Activated T-cell treated with anti-CD3 and anti-CD28 coated beads for 4 hours (primary cell): ENCODE measurements around the gene KCNK1.
"Not testable (repeated sequence)": the region's sequence is repeated elsewhere in the genome, so short reads cannot be mapped to it uniquely, and the experiment has no call there.

Experiments used
- DNase-seq: peaks from one replicate; pipeline ENCODE4 v3.0.0-alpha.2; 2020

Gene KCNK1

DNA sequence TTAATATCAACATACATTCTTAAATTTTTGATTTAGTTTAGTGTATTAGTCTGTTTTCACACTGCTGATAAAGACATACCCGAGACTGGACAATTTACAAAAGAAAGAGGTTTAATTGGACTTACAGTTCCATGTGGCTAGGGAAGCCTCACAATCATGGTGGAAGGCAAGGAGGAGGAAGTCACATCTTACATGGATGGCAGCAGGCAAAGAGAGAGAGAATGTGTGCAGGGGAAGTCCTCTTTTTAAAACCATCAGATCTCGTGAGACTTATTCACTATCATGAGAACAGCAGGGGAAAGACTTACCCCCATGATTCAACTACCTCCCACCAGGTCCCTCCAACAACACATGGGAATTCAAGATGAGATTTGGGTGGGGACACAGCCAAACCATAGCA lies 56.5 kb downstream of the KCNK1 start:
- DNase-seq: not testable (repeated sequence)

DNA sequence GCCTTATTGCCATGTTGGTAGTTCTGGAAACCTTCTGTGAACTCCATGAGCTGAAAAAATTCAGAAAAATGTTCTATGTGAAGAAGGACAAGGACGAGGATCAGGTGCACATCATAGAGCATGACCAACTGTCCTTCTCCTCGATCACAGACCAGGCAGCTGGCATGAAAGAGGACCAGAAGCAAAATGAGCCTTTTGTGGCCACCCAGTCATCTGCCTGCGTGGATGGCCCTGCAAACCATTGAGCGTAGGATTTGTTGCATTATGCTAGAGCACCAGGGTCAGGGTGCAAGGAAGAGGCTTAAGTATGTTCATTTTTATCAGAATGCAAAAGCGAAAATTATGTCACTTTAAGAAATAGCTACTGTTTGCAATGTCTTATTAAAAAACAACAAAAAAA lies 57.4 kb downstream of the KCNK1 start:
- DNase-seq: no peak

DNA sequence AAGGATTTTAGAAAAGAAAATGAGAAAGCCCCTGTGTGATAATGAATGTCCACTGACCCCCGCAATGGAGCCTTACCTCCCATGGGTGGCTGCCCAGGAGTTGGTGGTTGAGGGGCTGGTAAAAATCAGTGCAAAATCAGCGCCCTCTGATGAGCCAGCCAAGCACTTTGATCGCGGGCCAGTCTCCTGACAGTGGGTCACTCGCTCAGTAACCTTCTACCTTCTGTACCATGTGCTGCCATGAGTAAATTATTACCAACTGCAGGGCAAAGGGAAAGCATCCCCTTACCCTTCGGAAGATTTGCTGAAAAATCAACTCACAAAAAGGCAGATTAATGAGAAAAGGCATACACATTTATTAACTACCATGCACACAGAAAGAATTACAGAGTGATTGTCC lies 58.8 kb downstream of the KCNK1 start:
- no peak for DNase-seq

DNA sequence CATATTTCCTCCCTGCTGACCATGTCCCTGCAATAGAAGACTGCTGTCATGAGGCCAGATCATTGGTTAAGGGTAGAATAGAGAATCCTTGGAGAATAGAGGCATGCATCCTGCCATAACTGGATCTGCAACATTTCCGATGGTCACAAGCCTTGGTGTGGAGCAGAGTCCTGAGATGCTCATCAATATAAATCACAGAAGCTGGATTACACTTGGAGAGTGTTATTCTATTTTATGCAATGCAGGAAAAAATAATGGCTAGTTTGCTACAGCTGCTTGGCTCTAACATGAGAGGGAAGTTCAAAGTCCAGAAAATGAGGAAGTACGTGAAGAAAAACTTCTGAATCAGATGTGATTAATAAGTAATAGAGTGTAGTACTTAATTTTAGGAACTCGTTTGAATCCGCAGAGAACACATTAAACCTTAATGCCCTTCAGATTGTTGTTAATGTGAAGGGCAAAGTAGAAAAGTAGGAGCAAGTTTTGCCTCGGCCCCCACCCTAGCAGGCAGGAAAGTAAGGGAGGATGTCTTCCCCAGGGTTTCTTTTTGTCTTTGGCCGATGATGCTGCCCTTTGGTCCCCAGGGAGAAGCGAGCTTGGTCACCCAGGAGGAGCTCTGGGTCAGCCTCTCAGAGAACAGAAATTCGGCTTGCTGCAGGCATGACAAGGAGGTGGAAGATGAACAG lies 59.5 kb downstream of the KCNK1 start:
- DNase-seq: no peak

DNA sequence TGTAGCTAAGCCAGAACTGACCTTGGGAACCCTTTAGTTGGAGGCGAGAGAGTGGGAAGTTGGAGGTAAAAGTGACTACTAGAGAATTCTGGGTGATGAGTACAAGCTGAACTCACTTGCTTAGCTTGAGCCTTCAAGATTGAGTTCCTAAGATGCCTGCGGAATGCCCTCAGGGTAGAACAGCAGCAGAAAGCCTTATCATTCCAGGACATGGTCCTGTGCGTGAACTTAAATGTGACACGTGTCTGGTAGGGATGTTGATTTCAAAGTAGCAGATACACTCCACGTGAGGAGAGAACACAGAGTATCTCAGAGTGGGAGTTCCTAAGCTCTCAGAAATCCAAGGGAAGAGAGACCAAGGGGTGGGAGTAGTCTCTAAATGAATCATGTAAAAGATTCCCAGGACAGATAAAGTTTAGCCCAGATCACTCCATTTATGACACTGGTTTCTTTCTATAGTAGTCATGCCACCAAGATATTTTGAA lies 60.1 kb downstream of the KCNK1 start:
- no peak for DNase-seq

DNA sequence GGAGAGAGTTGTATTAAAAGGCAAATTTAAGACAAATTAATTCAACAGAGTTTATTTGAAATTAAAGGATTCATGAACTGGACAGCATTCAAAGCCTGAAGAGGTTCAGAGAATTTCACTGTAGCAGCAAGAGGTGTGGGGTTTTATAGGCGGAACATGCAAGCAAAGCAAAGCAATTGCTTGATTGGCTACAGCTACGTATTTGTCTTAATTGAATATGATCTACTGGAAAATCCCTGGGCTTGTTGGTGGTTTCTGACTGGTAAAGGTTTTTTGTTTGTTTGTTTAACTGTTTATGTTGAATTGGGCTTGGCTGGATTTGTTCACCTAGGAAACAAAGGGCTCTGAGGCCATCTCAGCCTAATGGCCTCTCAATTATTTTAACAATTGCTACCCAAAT lies 61.5 kb downstream of the KCNK1 start:
- no peak for DNase-seq

DNA sequence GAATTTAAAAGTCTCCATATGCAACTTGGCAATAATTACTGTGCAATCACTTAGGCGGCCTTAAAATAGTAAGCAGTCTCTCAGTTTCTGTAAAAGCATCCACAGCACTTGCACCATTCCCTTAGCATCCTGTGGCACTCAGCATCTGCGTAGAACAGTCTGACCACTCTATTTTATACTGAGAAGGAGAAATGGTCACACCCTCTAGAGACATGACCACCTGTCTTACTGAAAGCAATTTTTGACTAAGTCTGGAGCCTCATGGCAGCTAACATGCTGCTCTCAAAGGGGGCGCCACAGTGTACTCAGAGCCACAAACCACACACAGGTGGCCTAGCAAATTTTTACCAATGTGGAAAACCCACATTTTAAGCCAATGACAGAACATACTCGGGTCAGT lies 62.0 kb downstream of the KCNK1 start:
- DNase-seq: no peak

DNA sequence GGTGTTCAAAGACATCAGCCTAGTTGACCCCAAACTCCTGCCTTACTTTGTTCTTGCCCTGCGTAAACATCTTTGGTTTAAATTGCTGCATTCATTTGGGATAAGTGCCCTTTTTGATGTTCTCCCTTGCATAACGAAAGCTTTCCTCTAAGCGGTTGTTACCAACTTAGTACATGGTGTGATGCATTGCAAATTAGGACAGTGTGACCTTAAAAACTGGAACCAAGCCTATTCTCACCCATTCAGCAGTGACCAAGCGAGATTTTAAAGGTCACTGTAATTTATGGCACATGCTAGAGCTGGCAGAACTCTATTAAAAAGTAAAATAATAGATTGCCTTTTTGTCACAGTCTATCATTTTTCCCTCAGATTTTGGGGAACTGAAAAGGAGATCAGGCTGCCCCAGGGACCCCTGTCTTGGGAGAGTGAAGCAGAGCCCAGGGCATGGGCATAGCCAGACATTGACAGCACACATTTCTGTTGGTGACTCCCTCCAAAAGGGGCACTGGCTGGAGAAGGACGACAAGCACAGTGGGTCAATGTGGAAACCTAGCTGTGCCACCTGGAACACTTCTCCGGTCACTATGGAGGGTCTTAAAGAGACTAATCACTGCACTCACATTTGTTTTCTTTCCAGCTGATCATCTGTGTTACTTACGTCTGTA lies 63.9 kb downstream of the KCNK1 start:
- no peak for DNase-seq

DNA sequence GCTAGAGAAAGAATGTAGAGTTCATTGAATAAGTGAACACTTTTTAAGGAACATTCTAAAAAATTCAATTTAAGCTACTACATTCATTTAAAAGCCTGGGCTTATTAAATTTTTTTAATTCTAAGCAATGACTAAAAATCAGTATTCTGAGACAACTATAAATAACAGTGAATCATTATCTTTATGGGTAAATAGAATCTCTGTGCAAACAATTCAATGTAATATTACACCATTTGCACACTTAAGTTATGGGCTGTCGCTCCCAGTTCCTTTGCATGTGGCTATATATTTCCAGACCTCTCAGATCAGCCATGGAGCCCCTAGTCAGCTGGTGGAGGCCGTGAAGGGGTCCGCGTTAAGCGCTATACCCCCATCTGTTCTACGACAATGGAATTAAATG lies 65.1 kb downstream of the KCNK1 start:
- no peak for DNase-seq

DNA sequence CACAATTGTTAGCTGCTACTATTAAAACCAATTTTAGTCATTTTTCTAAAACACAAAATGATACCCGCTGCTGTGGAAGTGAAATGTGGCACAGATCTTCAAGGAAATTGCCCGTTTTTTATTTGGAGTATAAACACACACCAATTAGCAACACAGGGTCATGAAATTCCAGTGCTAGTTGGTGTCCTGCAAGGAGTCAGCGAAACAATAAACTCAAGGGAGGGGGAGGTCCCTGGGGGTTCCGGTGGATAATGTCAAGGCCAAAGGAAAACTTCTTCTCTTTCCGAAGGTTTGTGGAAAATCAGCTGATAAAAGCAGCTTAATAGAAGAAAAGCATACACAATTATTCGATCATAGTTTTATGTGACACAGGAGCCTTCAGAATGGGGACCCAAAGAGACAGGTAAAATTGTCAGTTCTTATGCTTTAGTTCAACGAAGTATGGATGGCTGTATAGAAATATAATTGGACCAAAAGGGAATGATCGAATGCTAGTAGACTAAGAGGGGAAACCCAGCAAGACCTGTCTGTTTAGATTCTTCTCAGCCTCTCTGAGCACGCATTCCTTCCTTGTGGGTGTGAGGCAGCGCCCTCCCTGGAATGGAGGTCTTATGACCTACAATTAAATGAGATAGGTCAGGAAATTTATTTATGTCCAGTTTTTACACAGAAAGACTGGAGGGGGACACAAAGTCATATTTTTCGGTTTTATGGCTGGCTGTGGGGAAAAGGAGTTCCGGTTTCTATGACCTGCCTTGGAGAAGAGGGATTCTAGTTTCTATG lies 65.9 kb downstream of the KCNK1 start:
- DNase-seq: no peak

DNA sequence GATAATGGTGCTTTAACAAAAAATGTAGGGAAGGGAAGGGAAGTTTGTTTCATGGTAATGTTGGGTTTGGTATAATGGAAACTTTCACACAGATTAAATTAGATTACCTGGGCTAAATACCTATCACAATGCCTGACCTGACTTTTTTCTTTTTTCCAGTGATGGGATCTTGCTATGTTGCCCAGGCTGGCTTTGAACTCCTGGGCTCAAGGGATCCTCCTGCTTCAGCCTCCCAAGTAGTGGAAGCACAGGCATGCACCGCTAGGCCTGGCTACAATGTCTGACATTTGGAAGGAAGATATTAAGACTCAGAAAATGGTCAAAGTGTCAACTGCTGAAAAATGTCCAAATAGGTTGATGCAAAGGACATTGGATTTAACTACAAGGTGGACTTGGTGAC lies 67.4 kb downstream of the KCNK1 start:
- no peak for DNase-seq

DNA sequence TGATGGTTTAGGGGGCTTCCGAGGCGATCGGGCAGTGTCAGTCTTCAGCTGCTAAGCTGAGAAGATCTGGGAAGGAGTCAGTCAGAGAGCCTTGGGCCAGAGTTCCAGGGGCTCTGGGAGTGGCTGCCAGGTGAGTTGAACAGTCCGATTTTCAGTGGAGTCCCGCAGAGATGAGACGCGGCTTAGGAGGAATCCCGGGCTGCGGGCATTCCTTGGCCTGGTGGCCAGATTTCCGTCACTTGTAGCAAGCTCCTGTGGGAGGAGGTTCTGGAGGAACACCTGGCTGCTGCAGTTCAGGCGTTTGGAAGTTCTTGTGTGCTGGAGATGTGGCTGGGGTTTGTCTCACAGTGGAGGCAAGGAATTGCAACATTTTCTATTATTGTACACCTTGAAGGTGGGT lies 72.7 kb downstream of the KCNK1 start:
- DNase-seq: not testable (repeated sequence)

DNA sequence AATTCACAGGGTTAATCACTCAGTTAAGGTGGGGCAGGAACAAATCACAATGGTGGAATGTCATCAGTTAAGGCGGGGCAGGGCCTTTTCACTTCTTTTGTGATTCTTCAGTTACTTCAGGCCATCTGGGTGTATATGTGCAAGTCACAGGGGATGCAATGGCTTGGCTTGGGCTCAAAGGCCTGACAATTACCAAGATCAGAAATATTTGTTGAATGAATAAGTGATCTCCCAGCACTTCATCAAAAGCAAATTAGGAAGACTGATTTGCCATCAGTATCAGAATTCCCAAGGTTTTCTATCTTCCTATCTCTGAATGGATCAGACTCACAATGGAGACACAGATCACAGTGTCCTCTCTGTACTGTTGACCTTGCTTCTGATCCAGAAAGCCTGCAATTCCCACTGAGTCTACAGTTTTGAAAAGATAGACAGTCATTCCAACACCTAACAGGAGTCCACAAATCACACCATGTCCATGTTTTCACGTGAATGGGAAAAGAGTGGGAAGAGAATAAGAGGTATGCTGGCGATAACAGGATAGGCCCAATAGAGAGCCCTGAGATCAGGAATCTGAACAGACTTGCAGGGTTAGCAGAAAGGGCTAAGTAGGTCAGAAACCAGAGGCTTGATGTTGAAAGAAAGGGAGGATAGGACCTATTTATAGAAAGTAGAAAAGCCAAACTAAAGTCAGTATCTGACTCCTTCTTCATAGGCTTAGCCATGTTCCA lies 75.3 kb downstream of the KCNK1 start:
- DNase-seq: no peak

DNA sequence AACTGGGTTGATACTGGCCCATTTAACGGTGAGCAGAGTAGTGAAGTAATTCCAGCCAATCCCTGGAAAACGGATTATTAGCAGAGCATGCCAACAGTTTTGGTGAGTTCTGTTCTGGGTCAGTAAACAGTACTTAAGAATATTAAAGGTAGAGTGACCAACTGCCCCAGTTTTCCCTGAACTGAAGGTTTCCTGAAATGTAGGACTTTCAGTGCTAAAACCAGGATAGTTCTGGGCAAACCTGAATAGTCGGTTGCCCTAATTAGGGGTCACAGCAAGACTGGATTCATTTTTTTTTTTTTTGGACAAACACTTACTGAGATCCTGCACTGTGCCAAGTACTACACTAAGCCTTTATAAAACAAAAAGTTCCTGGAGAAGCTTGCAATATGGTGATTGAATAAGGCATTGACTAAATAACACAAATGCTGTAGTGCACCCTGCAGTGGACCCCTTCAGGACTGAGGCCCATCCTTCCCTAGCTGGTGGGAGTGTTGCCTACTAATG lies 75.9 kb downstream of the KCNK1 start:
- no peak for DNase-seq

DNA sequence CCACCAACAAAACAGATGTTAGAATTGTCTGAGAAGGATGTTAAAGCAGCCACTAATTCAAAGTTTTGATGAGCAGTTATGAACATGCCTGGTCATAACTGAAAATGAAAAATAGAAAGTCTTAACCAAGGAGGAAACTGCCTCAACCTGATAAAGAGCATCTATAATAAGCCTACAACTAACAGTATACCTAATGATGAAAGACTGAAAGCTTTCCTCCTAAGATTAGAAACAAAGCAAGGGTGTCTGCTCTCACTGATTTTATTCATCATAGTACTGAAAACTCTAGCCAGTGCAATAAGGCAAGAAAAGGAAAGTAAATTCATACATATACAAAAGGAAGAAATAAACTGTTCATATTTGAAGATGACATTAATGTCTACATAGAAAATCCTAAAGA lies 82.0 kb downstream of the KCNK1 start:
- no peak for DNase-seq

DNA sequence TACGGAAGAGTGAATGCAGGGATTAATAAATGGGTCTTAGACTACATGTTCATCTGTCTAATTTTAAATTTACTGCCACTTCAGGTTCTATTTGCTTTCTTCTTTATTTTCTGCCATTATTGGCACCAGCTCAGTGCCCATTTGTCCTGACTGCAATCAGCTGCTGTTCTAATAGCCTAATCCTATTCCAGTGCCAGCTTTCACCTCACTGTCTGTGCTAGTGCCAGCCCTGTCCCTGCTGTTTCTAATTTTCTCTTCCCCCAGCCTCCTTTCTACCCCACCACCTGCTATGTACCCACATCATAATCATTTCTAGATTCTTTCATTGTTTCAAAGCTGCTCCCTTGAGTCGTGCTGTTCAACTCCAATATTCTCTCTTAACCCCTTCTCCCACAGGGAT lies 86.4 kb downstream of the KCNK1 start:
- no peak for DNase-seq

DNA sequence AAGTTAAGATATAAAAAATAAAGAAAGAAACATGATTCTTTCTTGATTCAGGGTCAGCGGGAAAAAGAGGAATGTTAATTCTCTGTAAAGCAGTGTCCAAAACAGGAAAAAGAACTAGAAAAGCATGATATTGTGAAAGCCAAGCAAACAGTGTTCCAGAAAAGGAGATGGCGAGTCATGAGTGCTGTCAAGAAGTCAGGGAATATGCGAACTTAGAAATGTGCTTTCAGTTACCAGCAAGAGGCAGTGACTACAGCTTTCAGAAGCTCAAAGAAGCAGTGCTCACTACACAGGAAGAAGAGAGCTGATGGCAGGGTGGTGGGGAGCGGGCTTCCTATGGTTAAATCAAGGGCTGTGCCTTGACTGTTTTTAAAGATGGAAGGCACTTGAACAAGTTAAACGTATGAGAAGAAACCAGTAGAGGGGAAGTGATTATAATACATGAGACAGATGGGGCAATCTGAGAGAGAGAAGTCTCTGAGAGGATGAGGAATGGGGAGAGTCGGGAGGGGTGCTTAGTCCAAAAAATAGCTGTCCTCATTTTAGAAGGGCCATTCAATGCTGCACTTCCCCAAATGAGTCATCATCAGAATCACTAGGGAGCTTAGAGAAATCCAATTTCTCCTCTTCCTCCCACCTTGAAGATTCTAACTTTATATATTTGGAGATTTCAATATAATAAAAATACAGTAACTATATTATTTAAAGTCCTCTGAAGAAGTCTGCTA lies 90.4 kb downstream of the KCNK1 start:
- no peak for DNase-seq

DNA sequence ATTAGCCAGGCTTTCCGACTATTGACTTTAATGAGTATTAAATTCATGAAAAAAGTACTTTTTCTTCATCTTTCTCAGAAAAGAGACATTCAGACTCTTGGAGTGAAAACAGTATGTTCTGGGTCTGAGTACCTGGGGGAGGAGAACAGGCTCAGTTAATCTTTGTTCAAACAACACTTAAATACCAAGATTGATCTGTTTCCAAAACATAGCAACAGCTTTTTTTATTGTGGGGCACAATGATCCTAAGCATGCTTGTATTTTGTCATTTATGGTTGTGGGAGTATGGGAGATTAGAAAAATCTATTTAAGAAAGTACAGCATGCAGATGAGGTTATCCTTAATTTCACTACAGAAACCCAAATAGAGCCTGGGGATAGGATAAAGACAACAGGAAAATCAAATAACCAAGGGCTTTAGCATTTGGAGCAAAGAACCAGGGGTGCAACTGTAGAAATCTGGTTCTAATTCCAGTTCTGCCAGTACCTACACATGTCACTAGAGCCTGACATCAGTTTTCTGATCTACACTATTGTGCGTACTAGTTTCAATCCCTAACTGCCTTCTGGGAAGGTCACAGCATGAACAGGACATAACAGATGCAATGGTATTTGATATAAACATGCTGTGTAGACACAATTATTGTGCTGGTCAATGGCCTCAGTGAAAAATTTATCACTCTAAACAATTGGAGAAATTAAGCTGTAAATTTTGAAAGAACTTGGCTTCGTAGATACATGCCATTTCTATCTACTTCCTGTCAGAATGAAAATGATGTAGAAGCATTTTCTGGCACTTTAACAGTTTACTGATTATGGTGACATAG lies 91.2 kb downstream of the KCNK1 start:
- DNase-seq: no peak

DNA sequence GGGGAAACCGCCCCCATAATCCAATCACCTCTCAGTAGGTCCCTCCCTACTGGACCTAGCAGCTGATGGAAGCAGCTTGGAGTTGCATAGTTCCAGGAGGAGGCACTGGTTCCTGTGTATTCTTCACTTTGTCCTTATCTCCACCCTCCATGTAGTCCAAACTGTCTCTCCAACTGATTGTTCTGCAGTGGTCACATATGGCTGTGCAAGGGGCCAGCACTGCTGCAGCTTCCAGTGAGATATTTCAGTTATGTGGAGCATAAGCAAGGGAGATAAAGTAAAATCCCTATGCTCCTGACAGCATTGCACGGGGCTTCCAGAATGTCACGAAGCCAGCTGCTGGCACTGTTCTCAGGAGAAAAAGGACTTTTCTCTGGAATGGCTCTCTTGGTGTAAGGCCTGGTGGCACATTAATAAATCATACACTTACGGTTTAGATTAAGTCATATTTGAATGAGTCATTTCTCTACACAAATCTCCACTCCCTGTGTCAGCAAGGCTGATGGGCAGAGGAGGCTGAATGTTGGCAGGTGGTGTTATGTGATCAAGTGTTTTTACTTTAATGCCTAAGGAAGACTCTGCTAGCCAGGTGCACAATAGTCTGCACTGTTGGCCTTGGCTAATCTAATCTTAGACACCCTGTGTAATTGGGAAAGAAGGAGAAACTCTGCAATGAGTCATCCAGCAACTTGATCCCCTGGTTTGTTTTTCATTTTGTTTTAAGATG lies 93.4 kb downstream of the KCNK1 start:
- DNase-seq: no peak
